ENCODE measurements around the gene COL27A1. TPM values are rescaled to one million over a fixed set of nuclear protein-coding genes. Genes with fewer than 3 reads are reported as not detected.

The COL27A1 gene
- total and polyA plus RNA-seq, 12 donors, result 3.1 to 35.8 (median 5.1) TPM

DNA sequence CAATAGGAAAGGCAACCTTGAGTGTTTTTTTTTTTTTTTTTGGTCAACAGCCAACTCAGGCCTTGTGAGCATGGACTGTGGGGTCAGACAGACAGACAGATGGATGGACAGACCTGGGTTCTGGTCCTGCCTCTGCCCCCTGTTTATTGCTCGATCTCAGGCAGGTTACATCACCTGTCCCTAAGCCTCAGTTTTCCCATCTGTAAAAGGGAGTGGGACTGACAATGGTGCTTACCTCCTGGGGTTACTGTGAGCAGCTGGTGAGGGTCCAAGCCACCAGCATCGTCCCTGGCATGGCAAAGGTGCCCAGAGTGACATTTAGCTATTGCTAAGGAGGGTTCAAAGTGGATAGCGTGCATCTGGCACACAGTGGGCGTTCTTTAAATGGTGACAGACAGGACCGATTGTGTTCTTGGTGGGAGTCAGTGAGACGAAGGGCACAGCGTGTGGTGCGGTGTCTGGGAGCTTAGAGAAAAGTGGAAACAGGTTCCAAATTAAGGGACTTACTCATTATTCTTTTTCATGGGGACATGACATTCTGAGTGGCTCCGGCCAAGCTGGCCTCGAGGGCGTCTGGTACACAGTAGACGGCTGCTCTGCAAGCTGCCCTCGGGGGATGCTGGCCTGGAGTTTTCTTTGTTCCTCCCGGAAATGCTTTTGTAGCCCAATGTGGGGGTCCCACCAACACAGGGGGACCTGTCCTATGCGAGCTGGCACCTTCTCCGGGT lies 72.1 kb downstream of the COL27A1 start:
- Histone ChIP-seq H3K9me3 (no peaks in the 10 kb centered on the region), H3K27ac (no peak overlapping the region), H3K36me3 (no peaks in the 10 kb centered on the region), H3K4me3 (no peak overlapping the region), H3K4me1 (peaks cover 0 to 30% (median 17%) of the 10 kb centered on the region in 9 donors), H3K27me3 (no peaks in the 10 kb centered on the region)
- intact Hi-C loops (cut with DNase I), result no loop called here
- WGBS, 2 donors, result 87 to 92% methylated on average over 16 of the region's 16 CpGs
- TF ChIP-seq, protein P1, sequence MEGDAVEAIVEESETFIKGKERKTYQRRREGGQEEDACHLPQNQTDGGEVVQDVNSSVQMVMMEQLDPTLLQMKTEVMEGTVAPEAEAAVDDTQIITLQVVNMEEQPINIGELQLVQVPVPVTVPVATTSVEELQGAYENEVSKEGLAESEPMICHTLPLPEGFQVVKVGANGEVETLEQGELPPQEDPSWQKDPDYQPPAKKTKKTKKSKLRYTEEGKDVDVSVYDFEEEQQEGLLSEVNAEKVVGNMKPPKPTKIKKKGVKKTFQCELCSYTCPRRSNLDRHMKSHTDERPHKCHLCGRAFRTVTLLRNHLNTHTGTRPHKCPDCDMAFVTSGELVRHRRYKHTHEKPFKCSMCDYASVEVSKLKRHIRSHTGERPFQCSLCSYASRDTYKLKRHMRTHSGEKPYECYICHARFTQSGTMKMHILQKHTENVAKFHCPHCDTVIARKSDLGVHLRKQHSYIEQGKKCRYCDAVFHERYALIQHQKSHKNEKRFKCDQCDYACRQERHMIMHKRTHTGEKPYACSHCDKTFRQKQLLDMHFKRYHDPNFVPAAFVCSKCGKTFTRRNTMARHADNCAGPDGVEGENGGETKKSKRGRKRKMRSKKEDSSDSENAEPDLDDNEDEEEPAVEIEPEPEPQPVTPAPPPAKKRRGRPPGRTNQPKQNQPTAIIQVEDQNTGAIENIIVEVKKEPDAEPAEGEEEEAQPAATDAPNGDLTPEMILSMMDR (IDR thresholded peaks at IDR 0.05), result no peak
- no peak for DNase-seq
- no peak for ATAC-seq

DNA sequence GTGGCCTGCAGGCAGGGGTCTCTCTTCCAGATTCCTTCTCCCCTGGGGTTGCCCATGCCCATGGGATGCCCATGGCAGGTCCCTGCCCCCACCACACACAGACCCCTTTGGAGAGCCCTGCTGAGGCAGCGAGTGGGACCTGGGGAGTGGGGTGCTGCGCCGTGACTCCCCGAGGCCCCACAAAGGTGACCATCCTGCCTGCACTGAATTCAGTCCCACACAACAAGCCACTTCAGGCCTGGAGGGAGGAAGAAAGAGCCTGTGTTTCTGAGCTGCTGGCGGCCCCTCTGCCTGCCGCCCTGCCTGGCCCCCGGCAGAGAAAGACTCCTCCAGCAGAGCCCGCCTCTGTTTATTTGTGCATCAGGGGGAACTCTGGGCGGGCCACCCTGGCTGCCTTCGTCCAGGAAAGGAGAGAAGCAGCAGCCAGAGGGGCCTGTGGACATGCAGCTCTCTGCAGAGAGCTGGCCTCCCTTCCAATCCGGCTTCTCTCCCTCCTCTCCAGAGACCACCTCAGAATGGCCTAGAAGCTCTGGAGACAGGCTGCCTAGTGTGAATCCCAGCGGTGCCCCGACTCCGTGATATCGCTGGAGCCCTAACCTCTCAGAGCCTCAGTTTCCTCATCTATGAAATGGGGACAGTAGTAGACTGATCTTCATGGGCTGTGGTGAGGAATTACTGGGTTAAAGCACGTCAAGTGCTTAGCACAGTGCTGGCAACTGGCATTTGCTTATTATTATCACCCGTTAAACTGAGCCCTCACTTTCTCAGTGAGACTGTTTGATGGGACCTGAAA lies 72.9 kb downstream of the COL27A1 start:
- no peak overlapping the region for H3K4me3 ChIP-seq
- intact Hi-C loops (cut with DNase I), result no loop called here
- H3K27me3 ChIP-seq, result no peaks in the 10 kb centered on the region
- WGBS, 2 donors, result 90 to 93% methylated on average over 17 of the region's 17 CpGs
- no peaks in the 10 kb centered on the region for H3K9me3 ChIP-seq
- DNase-seq, result no peak
- no peak overlapping the region for H3K27ac ChIP-seq
- H3K36me3 ChIP-seq, result no peaks in the 10 kb centered on the region
- ATAC-seq, result no peak
- peaks cover 0 to 30% (median 17%) of the 10 kb centered on the region in 9 donors for H3K4me1 ChIP-seq
- TF ChIP-seq, protein P1 (IDR thresholded peaks at IDR 0.05), result no peak

DNA sequence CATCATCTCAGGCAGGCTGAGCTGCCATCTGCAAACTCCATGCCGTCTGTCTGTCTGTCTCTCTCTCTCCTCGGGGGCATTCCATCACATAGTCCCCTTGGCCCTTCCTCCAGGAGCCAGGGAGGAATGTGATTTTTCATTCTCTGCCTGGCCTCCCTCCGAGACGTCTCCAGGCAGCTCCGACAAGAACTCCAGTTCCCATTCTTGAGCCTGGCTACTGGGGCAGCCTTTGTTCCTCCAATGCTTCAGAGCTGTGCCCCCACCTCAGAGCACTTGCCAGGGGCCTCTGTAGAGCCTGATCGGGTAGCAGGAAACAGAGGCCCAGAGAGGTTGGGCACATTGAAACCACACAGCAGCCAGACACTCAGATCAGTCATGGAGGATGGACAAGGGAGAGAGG lies 74.0 kb downstream of the COL27A1 start:
- H3K36me3 ChIP-seq, result no peaks in the 10 kb centered on the region
- no peak overlapping the region for H3K4me3 ChIP-seq
- TF ChIP-seq, protein P1 (IDR thresholded peaks at IDR 0.05), result no peak
- H3K27ac ChIP-seq, result no peak overlapping the region
- 88% methylated on average over 6 of the region's 6 CpGs for WGBS, 2 donors
- H3K4me1 ChIP-seq, result peaks cover 0 to 33% (median 16%) of the 10 kb centered on the region in 9 donors
- intact Hi-C loops (cut with DNase I), result no loop called here
- no peaks in the 10 kb centered on the region for H3K9me3 ChIP-seq
- ATAC-seq (no peak), DNase-seq (no peak)
- H3K27me3 ChIP-seq, result no peaks in the 10 kb centered on the region

DNA sequence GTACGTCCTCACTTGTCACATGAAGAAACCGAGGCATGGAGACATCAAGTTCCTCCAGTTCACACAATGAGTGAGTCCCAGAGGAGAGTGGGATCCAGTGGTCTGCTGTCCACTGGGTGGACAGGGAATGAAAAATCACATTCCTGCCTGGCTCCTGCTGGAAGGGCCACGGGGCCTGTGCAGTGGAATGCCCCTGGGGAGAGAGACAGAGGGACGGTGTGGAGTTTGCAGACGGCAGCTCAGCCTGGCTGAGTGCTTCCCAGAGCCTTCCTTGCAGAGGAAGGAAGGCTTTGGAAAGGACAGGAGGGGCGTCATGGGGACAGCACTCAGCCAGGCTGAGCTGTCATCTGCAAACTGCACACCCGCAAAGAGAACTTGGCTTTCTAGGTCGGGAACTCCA lies 74.7 kb downstream of the COL27A1 start:
- Histone ChIP-seq H3K9me3 (no peaks in the 10 kb centered on the region), H3K4me1 (peaks cover 0 to 33% (median 16%) of the 10 kb centered on the region in 9 donors), H3K4me3 (no peak overlapping the region), H3K36me3 (no peaks in the 10 kb centered on the region), H3K27ac (no peak overlapping the region), H3K27me3 (no peaks in the 10 kb centered on the region)
- WGBS, 2 donors, result 74% methylated on average over 8 of the region's 8 CpGs
- TF ChIP-seq, protein P1 (IDR thresholded peaks at IDR 0.05), result no peak
- intact Hi-C loops (cut with DNase I), result loop anchor here in 3 of 10 donors (10.0 kb wide), 2 partner anchors 45 to 75 kb away; partner anchors contain the start of gene COL27A1 (in 2 of the 3)
- no peak for DNase-seq
- ATAC-seq, result no peak

Measured in heart right ventricle (tissue), 16 donors.